Stimulated activated CD4-positive, alpha-beta T cell treated with anti-CD3 and anti-CD28 coated beads, Interleukin-4, amount 100 ng/mL, for 48 hours (primary cell): Measurements from ENCODE around the gene GSC2.

Experiments
- DNase-seq, 2 donors: peaks; one replicate each; pipeline ENCODE4 v3.0.0-alpha.2; 2020; ENCODE audit warnings: low read depth in 2 of 2

GSC2 gene

GRCh38 chr22:19149991-19150390, at the start of gene GSC2:
TSS of gene GSC2 (minus strand) at chr22:19150292. CDS start at chr22:19150283, 9 bp downstream.
- no peak for DNase-seq

GRCh38 chr22:19199479-19199878, 49.4 kb upstream of the GSC2 start:
- DNase-seq: no peak

DNA sequence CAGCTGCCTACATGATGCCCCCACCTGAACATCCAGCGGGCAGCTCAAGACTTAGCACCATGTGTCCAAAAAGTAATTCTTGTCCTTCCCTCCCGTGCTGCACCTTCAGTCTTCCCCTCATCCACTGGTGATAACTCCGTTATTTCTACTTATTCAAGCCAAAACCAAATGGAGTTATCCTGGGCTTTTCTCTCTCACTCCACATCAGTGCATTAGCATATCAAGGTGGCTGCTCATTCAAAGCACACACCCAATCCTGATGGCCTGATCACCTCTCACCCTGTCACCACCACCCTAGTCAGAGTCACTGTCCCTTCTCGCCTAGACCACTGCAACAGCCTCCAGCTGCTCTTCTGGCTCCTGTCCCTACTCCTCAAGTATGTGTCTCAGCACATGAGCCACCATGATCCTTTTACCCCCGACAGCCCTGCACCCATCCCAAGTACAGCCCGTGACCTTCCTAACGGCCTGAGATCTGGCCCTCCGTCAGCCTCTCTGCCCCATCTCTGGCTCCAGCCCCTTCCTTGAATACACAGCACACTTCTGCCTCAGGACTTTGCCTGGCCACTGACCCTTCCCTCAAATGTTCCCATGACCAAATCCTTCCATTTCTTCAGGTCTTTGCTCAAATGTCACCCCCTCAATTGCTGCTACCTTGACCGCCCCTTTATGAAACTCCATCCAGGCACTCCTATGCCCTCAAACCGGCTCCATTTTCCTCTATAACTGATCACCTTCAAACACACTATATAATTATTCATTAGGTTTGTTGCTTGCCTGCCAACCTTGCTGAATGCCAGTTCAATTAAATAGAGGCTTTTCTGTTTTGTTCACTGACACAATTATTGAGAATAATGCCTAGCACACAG, 48.1 kb upstream of the GSC2 start:
- no peak for DNase-seq

GRCh38 chr22:19196841-19197612, 46.9 kb upstream of the GSC2 start:
- DNase-seq: no peak

GRCh38 chr22:19195796-19196731, 46.0 kb upstream of the GSC2 start:
- DNase-seq: no peak

GRCh38 chr22:19194766-19195536, 44.9 kb upstream of the GSC2 start:
- DNase-seq: no peak

DNA sequence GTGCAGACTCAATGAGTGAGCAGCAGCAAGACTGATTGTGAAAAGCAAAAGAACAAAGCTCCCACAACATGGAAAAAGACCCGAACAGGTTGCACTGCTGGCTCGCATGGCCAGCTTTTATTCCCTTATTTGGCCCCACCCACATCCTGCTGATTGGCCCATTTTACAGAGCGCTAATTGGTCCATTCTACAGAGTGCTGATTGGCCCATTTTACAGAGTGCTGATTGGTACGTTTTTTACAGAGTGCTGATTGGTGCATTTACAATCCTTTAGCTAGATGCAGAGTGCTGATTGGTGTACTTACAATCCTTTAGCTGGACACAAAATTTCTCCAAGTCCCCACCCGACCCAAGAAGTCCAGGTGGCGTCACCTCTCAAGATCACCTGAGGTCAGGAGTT, 43.8 kb upstream of the GSC2 start:
- no peak for DNase-seq

- no peak for DNase-seq
Measured at GRCh38 chr22:19187716-19188563, 37.8 kb upstream of the GSC2 start.

GRCh38 chr22:19184276-19184997, 34.3 kb upstream of the GSC2 start:
- DNase-seq: no peak

- no peak for DNase-seq
Measured at GRCh38 chr22:19183216-19183615, 33.1 kb upstream of the GSC2 start.

- DNase-seq: no peak
Measured at GRCh38 chr22:19182472-19183157, 32.5 kb upstream of the GSC2 start.

DNA sequence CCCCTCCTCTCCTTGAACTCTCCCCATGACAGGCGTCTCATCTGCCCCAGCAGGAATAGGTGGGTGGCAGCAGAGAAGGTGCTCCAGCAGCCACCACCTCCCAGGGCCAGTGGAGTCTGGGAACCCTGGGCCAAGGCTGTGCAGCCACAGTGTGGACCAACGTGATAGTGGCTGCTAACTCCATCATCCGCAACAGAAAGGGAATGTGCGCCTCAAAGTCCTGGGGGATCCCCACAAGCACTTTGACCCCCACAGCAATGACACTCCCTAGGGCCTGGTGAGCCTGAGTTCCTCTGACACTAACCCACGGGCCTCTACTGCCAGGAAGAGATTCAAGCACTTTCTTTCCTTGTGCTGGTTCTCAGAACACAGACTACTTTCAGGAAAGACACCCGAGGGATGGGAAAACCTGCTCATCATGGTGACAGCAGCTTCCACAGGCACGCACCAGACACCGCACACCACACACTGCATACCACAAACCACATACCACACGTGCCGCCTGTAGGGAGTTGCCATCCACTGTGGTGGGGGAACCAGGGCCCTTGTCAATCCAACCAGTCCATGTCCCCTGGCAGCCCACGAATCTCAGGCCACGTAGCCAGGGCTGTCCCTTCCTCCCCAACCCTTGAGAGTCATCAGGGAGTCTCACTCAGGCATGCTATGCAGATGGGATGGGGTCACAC, 31.8 kb upstream of the GSC2 start:
- no peak for DNase-seq

GRCh38 chr22:19180740-19181410, 30.8 kb upstream of the GSC2 start:
- no peak for DNase-seq

GRCh38 chr22:19180234-19180633, 30.1 kb upstream of the GSC2 start:
- DNase-seq: no peak

- peak in 1 of 2 donors; percentile 40 for DNase-seq
Measured at GRCh38 chr22:19179497-19180048, 29.5 kb upstream of the GSC2 start.

- DNase-seq: peak; percentile 84 to 90
Measured at GRCh38 chr22:19178657-19179496, 28.8 kb upstream of the GSC2 start, which contains the start of gene SLC25A1. TSS of gene SLC25A1 (minus strand) at chr22:19178736. CDS start at chr22:19178673, 63 bp downstream.
